K562 (cell line): ENCODE data around the gene PRXL2A. TPM values are rescaled to one million over a fixed set of nuclear protein-coding genes. Genes with fewer than 3 reads are reported as not detected.
A peak's percentile ranks its signal among the peaks of the same experiment; 100 is the strongest.

Experiments used
- CTBP1 ChIP-seq: fragments of 450-650 bp; IDR thresholded peaks from 2 replicates; pipeline ENCODE4 v1.6.1; 2016; ENCODE audit warnings: borderline replicate concordance
- FOXK1 ChIP-seq: sonication (generic); formaldehyde crosslinking; IDR thresholded peaks from 2 replicates; pipeline ENCODE4 v1.8.0; 2022; ENCODE audit warnings: missing genetic modification reagents, mild to moderate bottlenecking, borderline replicate concordance
- FUS ChIP-seq: fragments of 200-400 bp; formaldehyde crosslinking; optimal IDR thresholded peaks from 2 replicates; pipeline ENCODE3; 2017; ENCODE audit warnings: low read depth, low read length
- HMG20A ChIP-seq: fragments of 450-650 bp; formaldehyde crosslinking; conservative IDR thresholded peaks from 2 replicates; pipeline ENCODE4 v1.4.0; 2020; ENCODE audit warnings: mild to moderate bottlenecking, mixed read lengths
- MCM5 ChIP-seq: fragments of 450-650 bp; IDR thresholded peaks from 2 replicates; pipeline ENCODE4 v1.6.1; 2016; ENCODE audit warnings: low read depth
- NONO ChIP-seq, 2 experiments: fragments of 200-400 bp in 1 of 2; fragments of 450-650 bp in 1 of 2; formaldehyde crosslinking in 1 of 2; IDR thresholded peaks; 2 replicates each; pipeline ENCODE4 v1.6.1; 2017; ENCODE audit warnings: low read depth in 2 of 2, mild to moderate bottlenecking in 2 of 2, moderate library complexity in 2 of 2, low read length in 1 of 2
- SOX6 ChIP-seq: fragments of 450-650 bp; IDR thresholded peaks from 2 replicates; pipeline ENCODE4 v1.6.1; 2014; ENCODE audit warnings: mild to moderate bottlenecking
- ZC3H8 ChIP-seq: fragments of 450-650 bp; IDR thresholded peaks from 2 replicates; pipeline ENCODE4 v1.6.1; 2017
- ZNF668 ChIP-seq: fragments of 250-450 bp; sonication (Bioruptor Pico); IDR thresholded peaks from 2 replicates; pipeline ENCODE4 v1.8.0; 2022; ENCODE audit warnings: mild to moderate bottlenecking, inconsistent platforms
- ZNF79 ChIP-seq: fragments of 250-450 bp; sonication (Bioruptor Pico); IDR thresholded peaks from 2 replicates; pipeline ENCODE4 v1.4.0; 2020; ENCODE audit warnings: low read depth, mild to moderate bottlenecking, moderate library complexity
- ZZZ3 ChIP-seq: fragments of 450-650 bp; IDR thresholded peaks from 2 replicates; pipeline ENCODE4 v1.6.1; 2016; ENCODE audit warnings: antibody characterized with exemption, mild to moderate bottlenecking, moderate library complexity
- polyA plus RNA-seq, 8 experiments: library from polyadenylated mRNA; depleted of rRNA in 4 of 8; stranded (reverse) in 5 of 8; unstranded in 3 of 8; fragments of >200 nt; fragmentation: Nextera tagmentation in 2 of 8; fragmentation: Illumina TruSeq in 1 of 8; extraction: Ambion mirVana in 2 of 8; extraction: Trizol in 1 of 8; gene quantifications; 2 replicates each; pipeline versions ENCODE4 v1.2.1 to v1.2.3, GENCODE V29; 2011 to 2014; ENCODE audit warnings: inconsistent platforms in 1 of 8, missing spikeins in 1 of 8
- total RNA-seq, 7 experiments: library from RNA; depleted of rRNA in 6 of 7; stranded (reverse); fragments of >200 nt in 6 of 7; fragmentation: Illumina TruSeq in 2 of 7; extraction: Trizol in 2 of 7; gene quantifications; 2 replicates each; pipeline versions ENCODE4 v1.2.1 to v1.2.3, GENCODE V29; 2011 to 2021; ENCODE audit warnings: low replicate concordance in 1 of 7
- TF ChIP-seq, protein P1 (sequence below): fragments of 250-450 bp; sonication (Bioruptor Pico); IDR thresholded peaks from 2 replicates; pipeline ENCODE4 v1.9.0; 2021; ENCODE audit warnings: mild to moderate bottlenecking, inconsistent platforms
- TF ChIP-seq, protein P2 (sequence below): IDR thresholded peaks from 3 replicates; pipeline ENCODE4 v1.6.1; 2011; ENCODE audit warnings: borderline replicate concordance, mild to moderate bottlenecking; ENCODE audit not compliant: insufficient read length, insufficient read depth
- TF ChIP-seq, protein P3 (sequence below), 2 experiments: IDR thresholded peaks; 2 replicates each; pipeline ENCODE4 v1.6.1; 2011; ENCODE audit warnings: borderline replicate concordance in 1 of 2, control low read depth in 1 of 2, low read depth in 1 of 2, low read length in 1 of 2, mild to moderate bottlenecking in 1 of 2, mixed read lengths in 1 of 2, moderate library complexity in 1 of 2; ENCODE audit not compliant: insufficient read depth in 1 of 2, insufficient read length in 1 of 2, poor library complexity in 1 of 2, severe bottlenecking in 1 of 2; ENCODE audit errors: extremely low read depth in 1 of 2
- TF ChIP-seq, protein P4 (sequence below): fragments of 250-450 bp; sonication (Bioruptor Pico); IDR thresholded peaks from 2 replicates; pipeline ENCODE4 v1.5.1; 2021; ENCODE audit warnings: mild to moderate bottlenecking
- TF ChIP-seq, protein P5 (sequence below): fragments of 450-650 bp; IDR thresholded peaks from 2 replicates; pipeline ENCODE4 v1.6.1; 2017; ENCODE audit warnings: antibody characterized with exemption, mild to moderate bottlenecking

The PRXL2A gene
- total and polyA plus RNA-seq, 9 of the 15 experiments (the other 6 are each of a cell fraction or from before 2014, with no cell fraction given): 0.14 to 1.2 (median 0.75) TPM

DNA sequence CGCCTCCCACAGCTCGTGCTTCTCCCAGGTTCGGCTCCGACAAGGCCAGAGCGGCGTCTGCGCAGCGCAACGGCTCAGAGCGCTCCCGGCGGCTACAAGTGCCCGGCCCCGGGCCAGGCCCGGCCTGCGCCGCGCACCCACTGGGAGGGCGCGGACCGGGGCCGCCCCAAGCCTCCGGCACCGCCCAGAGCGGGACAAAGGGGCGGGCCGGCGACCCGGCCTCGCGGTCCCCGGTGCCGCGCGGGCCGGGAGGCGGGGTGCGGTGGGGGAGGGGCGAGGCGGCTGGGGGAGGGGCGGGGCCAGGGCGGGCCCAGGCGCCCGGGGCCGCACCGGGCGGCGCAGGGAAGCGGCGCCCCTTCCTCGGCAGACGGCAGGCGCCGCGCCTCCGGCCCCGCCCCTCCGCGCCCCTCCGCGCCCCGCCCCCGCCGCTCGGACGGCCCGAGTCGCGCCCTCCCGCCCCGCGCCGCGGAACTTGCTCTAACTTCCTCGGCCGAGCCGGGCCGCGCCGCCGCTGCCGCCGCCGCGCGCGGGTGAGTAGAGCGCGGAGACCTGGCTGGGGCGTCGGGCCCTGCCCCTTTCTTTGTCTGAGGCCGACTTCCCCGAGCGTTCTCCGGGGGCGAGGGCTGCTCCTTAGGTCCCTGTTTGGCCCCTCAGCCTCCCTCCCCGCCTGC is 45.6 kb downstream of the PRXL2A start, which contains the start of gene TSPAN14 (continued):
- TF ChIP-seq, protein P1, sequence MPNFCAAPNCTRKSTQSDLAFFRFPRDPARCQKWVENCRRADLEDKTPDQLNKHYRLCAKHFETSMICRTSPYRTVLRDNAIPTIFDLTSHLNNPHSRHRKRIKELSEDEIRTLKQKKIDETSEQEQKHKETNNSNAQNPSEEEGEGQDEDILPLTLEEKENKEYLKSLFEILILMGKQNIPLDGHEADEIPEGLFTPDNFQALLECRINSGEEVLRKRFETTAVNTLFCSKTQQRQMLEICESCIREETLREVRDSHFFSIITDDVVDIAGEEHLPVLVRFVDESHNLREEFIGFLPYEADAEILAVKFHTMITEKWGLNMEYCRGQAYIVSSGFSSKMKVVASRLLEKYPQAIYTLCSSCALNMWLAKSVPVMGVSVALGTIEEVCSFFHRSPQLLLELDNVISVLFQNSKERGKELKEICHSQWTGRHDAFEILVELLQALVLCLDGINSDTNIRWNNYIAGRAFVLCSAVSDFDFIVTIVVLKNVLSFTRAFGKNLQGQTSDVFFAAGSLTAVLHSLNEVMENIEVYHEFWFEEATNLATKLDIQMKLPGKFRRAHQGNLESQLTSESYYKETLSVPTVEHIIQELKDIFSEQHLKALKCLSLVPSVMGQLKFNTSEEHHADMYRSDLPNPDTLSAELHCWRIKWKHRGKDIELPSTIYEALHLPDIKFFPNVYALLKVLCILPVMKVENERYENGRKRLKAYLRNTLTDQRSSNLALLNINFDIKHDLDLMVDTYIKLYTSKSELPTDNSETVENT: peak; percentile 76; the same call in 1 of the 2 replicates
- TF ChIP-seq MCM5 (no peak), NONO (IDR thresholded peaks at IDR 0.05; ENCODE audit: low read depth in 2 of 2, low read length in 1 of 2) (peak in 1 of 2 experiments; percentile 84; a peak in 2 of 4 replicates), ZNF668 (CRISPR knock-in tag) (no peak), ZZZ3 (no peak), ZNF79 (CRISPR knock-in tag) (no peak), ZC3H8 (no peak), HMG20A (CRISPR knock-in tag) (no peak), SOX6 (peak; percentile 45; the same call in 1 of the 2 replicates), CTBP1 (peak; percentile 45), FOXK1 (no peak), FUS (no peak)
- TF ChIP-seq, protein P2, sequence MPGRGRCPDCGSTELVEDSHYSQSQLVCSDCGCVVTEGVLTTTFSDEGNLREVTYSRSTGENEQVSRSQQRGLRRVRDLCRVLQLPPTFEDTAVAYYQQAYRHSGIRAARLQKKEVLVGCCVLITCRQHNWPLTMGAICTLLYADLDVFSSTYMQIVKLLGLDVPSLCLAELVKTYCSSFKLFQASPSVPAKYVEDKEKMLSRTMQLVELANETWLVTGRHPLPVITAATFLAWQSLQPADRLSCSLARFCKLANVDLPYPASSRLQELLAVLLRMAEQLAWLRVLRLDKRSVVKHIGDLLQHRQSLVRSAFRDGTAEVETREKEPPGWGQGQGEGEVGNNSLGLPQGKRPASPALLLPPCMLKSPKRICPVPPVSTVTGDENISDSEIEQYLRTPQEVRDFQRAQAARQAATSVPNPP: no peak
- TF ChIP-seq, protein P3, sequence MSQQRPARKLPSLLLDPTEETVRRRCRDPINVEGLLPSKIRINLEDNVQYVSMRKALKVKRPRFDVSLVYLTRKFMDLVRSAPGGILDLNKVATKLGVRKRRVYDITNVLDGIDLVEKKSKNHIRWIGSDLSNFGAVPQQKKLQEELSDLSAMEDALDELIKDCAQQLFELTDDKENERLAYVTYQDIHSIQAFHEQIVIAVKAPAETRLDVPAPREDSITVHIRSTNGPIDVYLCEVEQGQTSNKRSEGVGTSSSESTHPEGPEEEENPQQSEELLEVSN (IDR thresholded peaks at IDR 0.05; ENCODE audit: borderline replicate concordance in 1 of 2, extremely low read depth in 1 of 2, insufficient read depth in 1 of 2, insufficient read length in 1 of 2, low read depth in 1 of 2, low read length in 1 of 2, poor library complexity in 1 of 2, severe bottlenecking in 1 of 2): peak in 1 of 2 experiments; percentile 70
- TF ChIP-seq, protein P4, sequence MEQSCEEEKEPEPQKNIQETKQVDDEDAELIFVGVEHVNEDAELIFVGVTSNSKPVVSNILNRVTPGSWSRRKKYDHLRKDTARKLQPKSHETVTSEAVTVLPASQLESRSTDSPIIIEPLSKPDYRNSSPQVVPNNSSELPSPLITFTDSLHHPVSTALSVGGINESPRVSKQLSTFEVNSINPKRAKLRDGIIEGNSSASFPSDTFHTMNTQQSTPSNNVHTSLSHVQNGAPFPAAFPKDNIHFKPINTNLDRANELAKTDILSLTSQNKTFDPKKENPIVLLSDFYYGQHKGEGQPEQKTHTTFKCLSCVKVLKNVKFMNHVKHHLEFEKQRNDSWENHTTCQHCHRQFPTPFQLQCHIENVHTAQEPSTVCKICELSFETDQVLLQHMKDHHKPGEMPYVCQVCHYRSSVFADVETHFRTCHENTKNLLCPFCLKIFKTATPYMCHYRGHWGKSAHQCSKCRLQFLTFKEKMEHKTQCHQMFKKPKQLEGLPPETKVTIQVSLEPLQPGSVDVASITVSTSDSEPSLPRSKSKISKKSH (CRISPR knock-in tag): no peak
- TF ChIP-seq, protein P5, sequence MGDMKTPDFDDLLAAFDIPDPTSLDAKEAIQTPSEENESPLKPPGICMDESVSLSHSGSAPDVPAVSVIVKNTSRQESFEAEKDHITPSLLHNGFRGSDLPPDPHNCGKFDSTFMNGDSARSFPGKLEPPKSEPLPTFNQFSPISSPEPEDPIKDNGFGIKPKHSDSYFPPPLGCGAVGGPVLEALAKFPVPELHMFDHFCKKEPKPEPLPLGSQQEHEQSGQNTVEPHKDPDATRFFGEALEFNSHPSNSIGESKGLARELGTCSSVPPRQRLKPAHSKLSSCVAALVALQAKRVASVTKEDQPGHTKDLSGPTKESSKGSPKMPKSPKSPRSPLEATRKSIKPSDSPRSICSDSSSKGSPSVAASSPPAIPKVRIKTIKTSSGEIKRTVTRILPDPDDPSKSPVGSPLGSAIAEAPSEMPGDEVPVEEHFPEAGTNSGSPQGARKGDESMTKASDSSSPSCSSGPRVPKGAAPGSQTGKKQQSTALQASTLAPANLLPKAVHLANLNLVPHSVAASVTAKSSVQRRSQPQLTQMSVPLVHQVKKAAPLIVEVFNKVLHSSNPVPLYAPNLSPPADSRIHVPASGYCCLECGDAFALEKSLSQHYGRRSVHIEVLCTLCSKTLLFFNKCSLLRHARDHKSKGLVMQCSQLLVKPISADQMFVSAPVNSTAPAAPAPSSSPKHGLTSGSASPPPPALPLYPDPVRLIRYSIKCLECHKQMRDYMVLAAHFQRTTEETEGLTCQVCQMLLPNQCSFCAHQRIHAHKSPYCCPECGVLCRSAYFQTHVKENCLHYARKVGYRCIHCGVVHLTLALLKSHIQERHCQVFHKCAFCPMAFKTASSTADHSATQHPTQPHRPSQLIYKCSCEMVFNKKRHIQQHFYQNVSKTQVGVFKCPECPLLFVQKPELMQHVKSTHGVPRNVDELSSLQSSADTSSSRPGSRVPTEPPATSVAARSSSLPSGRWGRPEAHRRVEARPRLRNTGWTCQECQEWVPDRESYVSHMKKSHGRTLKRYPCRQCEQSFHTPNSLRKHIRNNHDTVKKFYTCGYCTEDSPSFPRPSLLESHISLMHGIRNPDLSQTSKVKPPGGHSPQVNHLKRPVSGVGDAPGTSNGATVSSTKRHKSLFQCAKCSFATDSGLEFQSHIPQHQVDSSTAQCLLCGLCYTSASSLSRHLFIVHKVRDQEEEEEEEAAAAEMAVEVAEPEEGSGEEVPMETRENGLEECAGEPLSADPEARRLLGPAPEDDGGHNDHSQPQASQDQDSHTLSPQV: no peak; the same call in none of the 2 replicates
